Measurements from ENCODE around the gene MELTF. TPM values are rescaled to one million over a fixed set of nuclear protein-coding genes. Genes with fewer than 3 reads are reported as not detected.
"Not testable (repeated sequence)": the region's sequence is repeated elsewhere in the genome, so short reads cannot be mapped to it uniquely, and the experiment has no call there.

Gene MELTF
- total RNA-seq (2012; rRNA removed): 4.3 and 5.0 TPM in 2 replicates

DNA sequence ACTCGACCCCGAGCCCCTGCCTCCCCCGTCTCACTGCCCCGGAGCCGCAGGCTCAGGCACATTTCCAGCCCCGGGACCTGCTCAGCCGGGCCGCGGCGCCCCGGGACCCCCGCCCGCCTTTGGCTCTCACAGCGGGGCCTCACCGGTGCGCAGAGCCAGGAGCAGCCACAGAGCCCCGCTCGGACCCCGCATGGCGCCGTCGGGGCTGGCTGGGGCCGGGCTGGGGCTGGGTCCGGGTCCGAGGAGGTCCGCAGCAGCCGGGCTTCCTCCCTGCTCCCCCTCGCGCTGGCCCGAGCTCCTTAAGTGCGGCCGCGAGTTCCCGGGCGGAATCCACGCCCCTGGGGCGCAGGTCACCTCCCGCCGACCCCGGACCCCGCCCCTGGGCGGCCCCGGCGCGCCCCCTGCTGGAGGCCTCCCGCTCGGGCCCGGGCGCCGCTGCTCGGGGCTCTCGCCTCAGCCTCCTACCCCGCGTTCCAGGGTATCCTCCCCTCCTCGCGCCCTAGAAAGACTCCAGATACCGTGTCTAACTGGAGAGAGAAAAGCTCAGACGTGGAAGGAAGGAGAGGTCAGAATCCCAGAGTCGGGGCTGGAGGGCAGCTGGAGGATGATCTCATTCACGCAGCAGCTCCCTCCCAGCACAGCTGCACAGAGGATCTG lies at the start of gene MELTF:
MELTF (minus strand) TSS at position 307 of the 657 bp plus-strand sequence; CDS start at position 192, 115 bp downstream.
- Histone ChIP-seq H3K36me3 (ENCODE audit: insufficient read depth, low read length) (no peaks in the 10 kb centered on the region), H3K27me3 (ENCODE audit: control insufficient read depth, insufficient read depth, low read length) (no peaks in the 10 kb centered on the region), H3K4me3 (ENCODE audit: low read length) (peak within 1 kb of the TSS; percentile 67), H3K9ac (ENCODE audit: low read depth, low read length) (peak within 1 kb of the TSS; percentile 51), H3K9me3 (replicated peaks; ENCODE audit: low read length) (no peaks in the 10 kb centered on the region), H3K4me1 (ENCODE audit: control insufficient read depth, insufficient read depth, low read length) (peaks cover 27% of the 10 kb centered on the region), H3K4me2 (ENCODE audit: low read length) (peak within 1 kb of the TSS; percentile 80)

DNA sequence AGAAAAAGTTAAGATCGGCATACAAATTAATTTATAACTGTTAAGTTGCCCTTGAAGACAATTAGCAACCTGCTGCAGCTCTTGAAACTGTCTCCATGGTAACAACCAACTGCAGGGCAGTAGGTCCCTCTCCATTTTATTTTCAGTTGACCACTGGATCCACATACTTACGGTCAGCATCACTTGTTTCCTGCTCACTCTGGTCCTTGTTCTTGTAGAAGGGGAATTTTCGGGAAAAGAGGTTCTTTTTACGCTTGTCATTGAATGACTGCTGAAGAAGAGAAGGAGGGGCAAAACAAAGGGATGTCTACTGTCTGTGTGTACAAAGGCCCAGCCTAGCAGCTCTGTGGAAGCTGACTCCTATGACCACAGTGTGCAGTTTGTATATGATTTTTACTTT lies 46.8 kb upstream of the MELTF start:
- Histone ChIP-seq H3K4me2 (ENCODE audit: low read length) (no peak overlapping the region), H3K4me3 (ENCODE audit: low read length) (no peak overlapping the region), H3K36me3 (ENCODE audit: insufficient read depth, low read length) (peaks cover 22% of the 10 kb centered on the region), H3K4me1 (ENCODE audit: control insufficient read depth, insufficient read depth, low read length) (no peaks in the 10 kb centered on the region), H3K9ac (ENCODE audit: low read depth, low read length) (no peak overlapping the region), H3K9me3 (replicated peaks; ENCODE audit: low read length) (no peaks in the 10 kb centered on the region), H3K27me3 (ENCODE audit: control insufficient read depth, insufficient read depth, low read length) (no peaks in the 10 kb centered on the region)

DNA sequence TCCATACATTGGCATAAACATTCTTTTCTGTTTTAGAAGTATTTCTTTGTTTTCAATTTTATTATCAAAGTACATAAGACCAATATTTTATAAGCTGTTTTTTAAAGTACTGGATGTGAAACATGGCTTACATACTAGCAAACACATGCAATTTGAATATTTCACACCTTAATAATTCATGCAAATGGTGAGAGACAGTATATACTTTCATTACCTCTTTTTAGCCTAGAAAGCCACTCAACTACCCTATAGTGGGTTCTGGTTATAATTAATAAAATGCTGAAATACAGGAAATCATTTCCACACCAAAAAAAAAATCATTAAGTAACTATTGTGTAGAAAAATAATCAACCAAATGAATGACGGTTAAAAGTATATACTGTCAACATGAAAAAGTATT lies 38.5 kb upstream of the MELTF start:
- Histone ChIP-seq H3K36me3 (ENCODE audit: insufficient read depth, low read length) (peaks cover 24% of the 10 kb centered on the region), H3K4me1 (ENCODE audit: control insufficient read depth, insufficient read depth, low read length) (no peaks in the 10 kb centered on the region), H3K9me3 (replicated peaks; ENCODE audit: low read length) (no peaks in the 10 kb centered on the region), H3K4me2 (ENCODE audit: low read length) (no peak overlapping the region), H3K27me3 (ENCODE audit: control insufficient read depth, insufficient read depth, low read length) (no peaks in the 10 kb centered on the region), H3K4me3 (ENCODE audit: low read length) (no peak overlapping the region), H3K9ac (ENCODE audit: low read depth, low read length) (no peak overlapping the region)

DNA sequence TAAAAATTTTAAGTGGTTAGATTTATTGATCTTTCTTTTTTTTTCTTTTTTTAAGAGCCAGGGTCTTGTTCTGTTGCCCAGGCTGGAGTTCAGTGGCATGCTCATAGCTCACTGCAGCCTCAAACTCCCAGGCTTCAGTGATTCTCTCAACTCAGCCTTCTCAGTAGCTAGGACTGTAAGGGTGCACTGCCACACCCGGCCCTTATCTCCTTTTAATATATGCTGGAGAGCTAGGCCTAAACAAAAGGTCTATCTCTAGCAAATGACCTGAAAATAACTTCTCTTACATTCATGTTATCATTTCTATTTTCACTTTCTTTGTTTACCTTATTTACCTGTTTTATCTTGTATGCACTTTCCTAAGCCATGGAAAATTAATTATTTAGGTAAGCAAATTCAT lies 35.2 kb upstream of the MELTF start:
- Histone ChIP-seq H3K27me3 (ENCODE audit: control insufficient read depth, insufficient read depth, low read length) (no peaks in the 10 kb centered on the region), H3K4me2 (ENCODE audit: low read length) (no peak overlapping the region), H3K4me3 (ENCODE audit: low read length) (no peak overlapping the region), H3K9me3 (replicated peaks; ENCODE audit: low read length) (no peaks in the 10 kb centered on the region), H3K4me1 (ENCODE audit: control insufficient read depth, insufficient read depth, low read length) (no peaks in the 10 kb centered on the region), H3K36me3 (ENCODE audit: insufficient read depth, low read length) (peaks cover 39% of the 10 kb centered on the region), H3K9ac (ENCODE audit: low read depth, low read length) (no peak overlapping the region)

DNA sequence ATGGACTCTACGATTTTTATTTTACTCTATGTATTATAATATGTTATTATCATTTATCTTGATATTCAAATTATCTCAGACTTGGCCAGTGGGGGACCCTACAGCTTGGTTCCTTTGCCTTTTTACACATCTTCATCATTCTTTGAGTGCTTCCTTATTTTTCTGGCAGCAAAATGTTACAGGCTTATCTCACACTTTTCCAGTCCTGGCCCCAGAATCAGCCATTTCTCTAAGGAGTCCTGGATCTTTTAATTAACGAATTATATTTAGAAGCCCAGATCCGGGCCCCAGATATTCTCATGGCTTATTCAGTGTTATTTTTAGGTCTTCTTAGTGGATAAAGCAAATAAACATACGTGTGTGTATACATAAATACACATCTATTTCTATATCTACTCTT lies 32.8 kb upstream of the MELTF start:
- Histone ChIP-seq H3K36me3 (ENCODE audit: insufficient read depth, low read length) (peaks cover 55% of the 10 kb centered on the region), H3K9me3 (replicated peaks; ENCODE audit: low read length) (no peaks in the 10 kb centered on the region), H3K4me1 (ENCODE audit: control insufficient read depth, insufficient read depth, low read length) (no peaks in the 10 kb centered on the region)

DNA sequence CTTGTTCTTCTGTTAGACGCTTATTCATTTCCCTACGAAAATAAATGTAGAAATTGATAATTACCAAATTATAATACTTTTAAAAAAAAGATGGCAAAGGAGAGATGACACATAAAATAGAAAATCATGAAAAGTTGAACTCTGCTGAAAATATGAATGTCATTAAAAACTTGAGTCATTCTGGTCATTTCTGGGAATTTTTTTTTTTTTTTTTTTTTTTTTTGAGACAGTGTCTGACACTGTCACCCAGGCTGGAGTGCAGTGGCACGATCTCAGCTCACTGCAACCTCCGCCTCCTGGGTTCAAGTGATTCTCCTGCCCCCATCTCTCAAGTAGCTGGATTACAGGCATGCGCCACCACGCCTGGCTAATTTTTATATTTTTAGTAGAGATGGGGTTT lies 22.0 kb upstream of the MELTF start:
- H3K4me3 ChIP-seq (ENCODE audit: low read length); H3K9me3 ChIP-seq (replicated peaks; ENCODE audit: low read length); H3K4me1 ChIP-seq (ENCODE audit: control insufficient read depth, insufficient read depth, low read length); H3K4me2 ChIP-seq (ENCODE audit: low read length); H3K27me3 ChIP-seq (ENCODE audit: control insufficient read depth, insufficient read depth, low read length); H3K9ac ChIP-seq (ENCODE audit: low read depth, low read length): not testable (repeated sequence)
- H3K36me3 ChIP-seq (ENCODE audit: insufficient read depth, low read length): peaks cover 49% of the 10 kb centered on the region

More for the DNA sequence above, 32.8 kb upstream of the MELTF start:
- no peaks in the 10 kb centered on the region for H3K27me3 ChIP-seq (ENCODE audit: control insufficient read depth, insufficient read depth, low read length)
- no peak overlapping the region for H3K4me3 ChIP-seq (ENCODE audit: low read length)
- H3K4me2 ChIP-seq (ENCODE audit: low read length): no peak overlapping the region
- H3K9ac ChIP-seq (ENCODE audit: low read depth, low read length): no peak overlapping the region

DNA sequence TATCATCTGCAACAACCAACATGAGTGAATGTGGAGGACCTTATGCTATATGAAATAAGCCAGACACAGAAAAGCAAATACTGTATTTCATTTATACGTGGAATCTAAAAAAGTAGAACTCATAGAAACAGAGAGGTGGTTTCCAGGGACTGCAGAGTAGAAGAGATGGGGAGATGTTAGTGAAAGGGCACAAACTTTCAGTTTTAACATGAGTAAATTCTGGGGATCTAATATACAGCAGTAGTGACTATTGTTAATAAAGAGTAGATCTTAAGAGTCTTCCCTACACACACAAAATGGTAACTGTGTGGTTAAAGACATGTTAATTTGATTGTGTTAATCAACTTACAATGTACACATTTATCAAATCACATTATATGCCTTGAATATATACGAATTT lies 20.9 kb upstream of the MELTF start:
- H3K4me1 ChIP-seq (ENCODE audit: control insufficient read depth, insufficient read depth, low read length): no peaks in the 10 kb centered on the region
- peaks cover 46% of the 10 kb centered on the region for H3K36me3 ChIP-seq (ENCODE audit: insufficient read depth, low read length)
- no peaks in the 10 kb centered on the region for H3K27me3 ChIP-seq (ENCODE audit: control insufficient read depth, insufficient read depth, low read length)
- H3K4me2 ChIP-seq (ENCODE audit: low read length): no peak overlapping the region
- no peaks in the 10 kb centered on the region for H3K9me3 ChIP-seq (replicated peaks; ENCODE audit: low read length)
- no peak overlapping the region for H3K9ac ChIP-seq (ENCODE audit: low read depth, low read length)
- H3K4me3 ChIP-seq (ENCODE audit: low read length): no peak overlapping the region

DNA sequence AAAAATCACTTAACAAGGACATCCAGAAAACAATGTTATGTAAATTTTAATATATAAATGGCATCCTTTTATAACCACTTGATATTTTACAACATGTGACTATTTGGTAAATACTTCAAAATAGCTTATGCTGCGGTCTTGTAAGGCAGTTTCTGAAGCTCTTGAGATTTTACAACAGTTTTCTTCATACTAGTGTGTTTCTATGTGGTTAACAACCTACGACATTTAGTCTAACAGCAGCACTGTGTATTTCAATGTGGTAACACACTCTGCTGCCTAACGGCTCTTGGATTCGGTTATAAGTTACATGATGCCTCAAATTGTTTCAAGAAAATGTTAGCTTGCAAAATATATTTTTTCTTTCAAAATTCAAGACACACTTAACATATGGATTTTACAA lies 12.9 kb upstream of the MELTF start:
- Histone ChIP-seq H3K4me3 (ENCODE audit: low read length) (no peak overlapping the region), H3K27me3 (ENCODE audit: control insufficient read depth, insufficient read depth, low read length) (no peaks in the 10 kb centered on the region), H3K9ac (ENCODE audit: low read depth, low read length) (no peak overlapping the region), H3K36me3 (ENCODE audit: insufficient read depth, low read length) (peaks cover 58% of the 10 kb centered on the region), H3K9me3 (replicated peaks; ENCODE audit: low read length) (no peaks in the 10 kb centered on the region), H3K4me2 (ENCODE audit: low read length) (no peak overlapping the region), H3K4me1 (ENCODE audit: control insufficient read depth, insufficient read depth, low read length) (no peaks in the 10 kb centered on the region)

DNA sequence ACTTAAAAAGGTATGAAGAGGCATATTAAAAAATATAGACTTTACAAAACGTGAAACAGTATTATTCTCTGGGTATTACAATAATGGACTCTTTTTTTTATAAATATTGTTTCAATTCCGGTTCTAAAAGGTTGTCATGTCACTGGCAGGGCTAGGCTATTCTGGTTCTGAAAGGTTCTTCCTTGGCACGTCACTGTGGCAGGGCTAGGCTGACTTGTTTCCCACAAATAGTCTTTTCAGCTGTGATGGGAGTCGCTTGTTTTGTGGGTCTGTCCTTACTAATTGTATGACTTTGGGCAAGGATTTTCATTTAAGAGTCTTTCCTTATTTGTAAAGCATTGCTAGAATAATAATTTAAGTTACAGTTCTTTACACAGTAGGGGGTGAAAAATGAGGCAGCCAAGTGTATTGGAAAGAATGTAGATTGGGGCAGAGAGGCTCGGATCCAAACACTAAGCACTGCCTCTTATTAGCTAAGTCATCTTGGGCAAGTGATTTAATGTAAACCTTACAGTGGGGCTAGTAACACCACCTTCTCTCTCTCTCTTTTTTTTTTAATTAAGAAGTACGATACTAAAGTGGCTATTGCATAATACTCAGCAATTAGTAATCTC lies 12.4 kb upstream of the MELTF start:
- no peaks in the 10 kb centered on the region for H3K4me1 ChIP-seq (ENCODE audit: control insufficient read depth, insufficient read depth, low read length)
- H3K36me3 ChIP-seq (ENCODE audit: insufficient read depth, low read length): peaks cover 53% of the 10 kb centered on the region
- H3K27me3 ChIP-seq (ENCODE audit: control insufficient read depth, insufficient read depth, low read length): no peaks in the 10 kb centered on the region
- no peaks in the 10 kb centered on the region for H3K9me3 ChIP-seq (replicated peaks; ENCODE audit: low read length)
- no peak overlapping the region for H3K9ac ChIP-seq (ENCODE audit: low read depth, low read length)
- no peak overlapping the region for H3K4me3 ChIP-seq (ENCODE audit: low read length)
- no peak overlapping the region for H3K4me2 ChIP-seq (ENCODE audit: low read length)

DNA sequence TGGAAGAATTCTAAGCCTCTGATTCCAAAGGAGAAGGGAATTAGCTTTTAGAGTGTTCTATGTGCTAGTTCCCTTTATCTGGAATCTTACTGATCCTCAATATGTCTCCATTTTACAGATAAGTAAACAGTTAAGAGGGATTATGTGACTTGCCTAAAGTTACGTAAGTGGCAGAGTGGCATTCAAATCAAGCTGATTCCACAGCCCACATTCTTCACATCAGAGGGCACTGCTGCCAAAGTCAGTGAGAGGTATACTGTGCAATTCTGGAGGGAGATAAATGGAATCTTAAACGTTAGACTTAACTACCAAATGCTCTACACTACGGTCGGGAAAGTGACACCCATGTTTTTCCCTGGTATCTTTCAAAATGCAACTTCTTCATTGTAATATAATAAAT lies 11.0 kb upstream of the MELTF start:
- no peak overlapping the region for H3K4me3 ChIP-seq (ENCODE audit: low read length)
- no peaks in the 10 kb centered on the region for H3K4me1 ChIP-seq (ENCODE audit: control insufficient read depth, insufficient read depth, low read length)
- no peak overlapping the region for H3K9ac ChIP-seq (ENCODE audit: low read depth, low read length)
- peaks cover 46% of the 10 kb centered on the region for H3K36me3 ChIP-seq (ENCODE audit: insufficient read depth, low read length)
- H3K27me3 ChIP-seq (ENCODE audit: control insufficient read depth, insufficient read depth, low read length): no peaks in the 10 kb centered on the region
- H3K4me2 ChIP-seq (ENCODE audit: low read length): no peak overlapping the region
- H3K9me3 ChIP-seq (replicated peaks; ENCODE audit: low read length): no peaks in the 10 kb centered on the region

DNA sequence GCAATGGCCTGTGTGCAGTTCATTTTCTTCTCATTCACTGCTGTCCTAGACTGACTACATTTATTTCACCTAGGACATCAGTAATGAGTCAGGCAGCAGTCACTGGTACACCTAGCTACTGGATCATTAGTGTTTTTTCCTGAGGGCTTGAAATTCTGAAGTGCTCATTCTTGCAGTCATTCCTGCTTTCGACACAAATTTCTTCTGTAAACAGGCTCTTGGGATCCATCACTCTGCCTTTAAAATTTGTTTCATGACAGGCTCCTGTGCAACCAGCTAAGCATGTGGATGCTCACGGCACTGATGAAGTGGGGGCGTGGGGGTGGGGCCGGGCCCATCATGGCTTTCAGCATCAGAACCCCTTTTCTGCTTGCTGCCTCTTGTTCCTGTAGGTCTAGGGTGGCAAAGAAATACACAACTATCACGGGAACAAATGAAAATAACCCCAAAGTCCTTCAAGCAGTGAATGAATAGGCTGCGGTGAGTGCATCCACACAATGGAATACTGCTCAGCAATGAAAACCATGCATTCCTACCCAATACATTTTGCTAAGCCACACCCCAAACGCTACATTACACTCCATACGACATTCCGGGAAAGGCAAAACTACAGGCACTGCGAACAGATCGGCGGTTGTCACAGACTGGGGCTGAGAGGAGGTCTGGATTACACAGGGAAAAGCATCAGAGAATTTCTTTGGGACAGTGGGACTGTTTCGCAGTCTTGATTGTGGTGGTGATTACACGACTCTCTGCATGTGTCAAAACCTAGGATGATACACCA lies 9.3 kb upstream of the MELTF start:
- Histone ChIP-seq H3K27me3 (ENCODE audit: control insufficient read depth, insufficient read depth, low read length) (no peaks in the 10 kb centered on the region), H3K4me1 (ENCODE audit: control insufficient read depth, insufficient read depth, low read length) (no peaks in the 10 kb centered on the region), H3K4me3 (ENCODE audit: low read length) (no peak overlapping the region), H3K9me3 (replicated peaks; ENCODE audit: low read length) (no peaks in the 10 kb centered on the region), H3K36me3 (ENCODE audit: insufficient read depth, low read length) (peaks cover 31% of the 10 kb centered on the region), H3K9ac (ENCODE audit: low read depth, low read length) (no peak overlapping the region), H3K4me2 (ENCODE audit: low read length) (no peak overlapping the region)

Data from skeletal muscle satellite cell (primary cell).